GM12873 (cell line): ENCODE data around the gene KCNMB2.

Experiments used
- CTCF ChIP-seq: IDR thresholded peaks from 2 replicates; pipeline ENCODE4 v1.5.1; 2012; ENCODE audit warnings: low read depth, mild to moderate bottlenecking, moderate library complexity, low read length, control low read depth; ENCODE audit not compliant: insufficient read depth; ENCODE audit errors: missing control alignments

The KCNMB2 gene

DNA sequence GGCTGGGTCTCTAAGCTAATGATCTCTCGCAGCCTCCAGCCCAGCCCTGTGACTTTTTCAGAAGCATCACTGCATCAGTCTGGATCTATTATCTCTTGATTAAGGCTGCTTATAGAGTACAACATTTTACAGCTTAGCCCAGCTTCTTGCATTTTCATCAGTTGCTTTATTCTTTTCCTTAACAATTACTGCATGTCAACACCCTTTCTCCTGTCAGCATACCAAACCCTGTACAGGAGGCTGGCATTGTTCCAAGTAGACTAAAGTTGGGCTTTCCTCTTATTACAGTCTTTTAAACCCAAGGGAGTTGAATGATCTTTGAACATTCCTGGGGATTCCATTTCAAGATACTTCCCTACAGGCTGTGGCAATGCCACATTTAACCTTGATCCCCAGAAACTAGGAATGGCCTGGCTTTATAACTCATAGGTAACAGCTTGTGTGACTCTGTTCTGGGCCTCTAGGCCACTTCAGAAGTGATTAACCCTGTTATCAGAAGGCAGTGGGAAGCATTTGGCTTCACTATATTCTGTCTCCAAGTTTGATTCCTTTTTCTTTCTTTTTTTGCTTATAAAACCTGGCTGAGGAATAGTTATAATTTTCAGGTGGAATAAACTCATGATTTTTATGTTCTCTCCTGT is 182.9 kb downstream of the KCNMB2 start:
- TF ChIP-seq CTCF = no peak

- no peak for TF ChIP-seq CTCF
Measured at GRCh38 chr3:178732824-178733223, 196.6 kb downstream of the KCNMB2 start.

DNA sequence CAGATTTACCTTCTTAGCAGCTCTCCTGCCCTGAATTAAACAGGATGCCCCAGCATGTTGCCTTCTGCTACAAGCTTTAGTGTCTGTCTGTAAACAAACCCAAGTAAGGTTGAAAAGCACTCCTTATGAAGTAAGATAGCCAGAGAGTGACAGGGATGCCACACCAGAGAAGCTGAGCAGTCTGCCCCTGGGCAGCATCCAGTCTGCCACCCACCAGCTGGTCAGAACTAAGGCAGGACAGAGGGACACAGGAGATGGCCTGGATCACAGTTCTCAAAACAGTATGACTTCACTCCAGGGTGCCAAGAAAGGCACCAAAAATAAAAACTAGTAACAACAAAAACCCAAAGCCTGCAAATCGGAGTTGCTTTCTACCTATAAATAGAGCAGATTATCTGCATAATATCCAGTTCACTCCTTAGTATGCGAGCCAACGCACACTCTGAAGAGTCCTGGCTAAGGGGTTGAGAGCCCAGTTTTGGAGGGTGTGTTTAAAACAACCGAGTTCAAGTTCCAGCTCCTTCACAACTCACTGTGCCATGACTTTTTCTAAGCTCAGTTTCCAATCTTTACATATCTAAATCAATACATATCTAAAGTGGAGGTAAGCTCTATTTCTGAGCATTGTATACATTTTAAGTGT is 198.9 kb downstream of the KCNMB2 start:
- TF ChIP-seq CTCF = no peak

GRCh38 chr3:178736300-178736699 is 200.1 kb downstream of the KCNMB2 start:
- no peak for TF ChIP-seq CTCF

GRCh38 chr3:178739720-178740119 is 203.5 kb downstream of the KCNMB2 start:
- no peak for TF ChIP-seq CTCF

DNA sequence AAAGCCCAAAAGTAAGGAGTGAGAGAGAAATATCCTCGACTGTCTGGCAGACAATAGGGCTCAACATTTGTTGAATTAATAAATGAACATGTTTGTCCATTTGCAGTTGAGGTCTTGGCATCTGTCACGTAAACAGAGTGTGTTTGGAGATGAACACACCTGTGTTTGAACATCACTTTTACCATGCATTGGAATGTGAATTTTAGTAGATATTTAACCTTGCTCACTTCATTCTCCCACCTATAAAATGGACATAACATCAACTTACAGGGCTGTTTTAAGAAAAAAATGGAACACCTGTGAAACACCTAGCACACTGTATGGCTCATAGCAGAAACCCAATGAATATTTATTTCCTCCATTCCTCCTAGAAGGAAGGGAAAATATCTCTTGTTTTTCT is 204.8 kb downstream of the KCNMB2 start:
- TF ChIP-seq CTCF = no peak

GRCh38 chr3:178743297-178743696 is 207.1 kb downstream of the KCNMB2 start:
- no peak for TF ChIP-seq CTCF
